ENCODE results near the gene MYG1. TPM values are rescaled to one million over a fixed set of nuclear protein-coding genes. Genes with fewer than 3 reads are reported as not detected.

The MYG1 gene
- total and polyA plus RNA-seq, 8 donors = 16.0 to 120 (median 31.9) TPM

- Histone ChIP-seq H3K9me3 (no peaks in the 10 kb centered on the region), H3K4me1 (peaks cover 43 to 82% (median 69%) of the 10 kb centered on the region in 4 donors), H3K36me3 (peaks cover 15 to 53% (median 47%) of the 10 kb centered on the region in 4 donors), H3K4me3 (peak overlapping the region; percentile 73 to 99 (median 78)), H3K27ac (peak overlapping the region; percentile 67 to 89 (median 76)), H3K27me3 (no peaks in the 10 kb centered on the region)
- DNase-seq = peak in 1 of 2 donors; percentile 67
- 49 to 62% (median 53%) methylated on average over 5 of the region's 5 CpGs for WGBS, 5 donors
- intact Hi-C loops (cut with DNase I; ENCODE audit: low total_unique reads) = no loop called here
- TF ChIP-seq EP300 (IDR thresholded peaks at IDR 0.05) = no peak
- TF ChIP-seq CTCF (IDR thresholded peaks at IDR 0.05) = no peak
Measured at GRCh38 chr12:53299101-53299453, 418 bp upstream of the MYG1 start.

GRCh38 chr12:53300187-53300586, 692 bp downstream of the MYG1 start:
- peak overlapping the region; percentile 67 to 89 (median 76) for H3K27ac ChIP-seq
- H3K4me1 ChIP-seq = peaks cover 43 to 75% (median 61%) of the 10 kb centered on the region in 4 donors
- H3K9me3 ChIP-seq = no peaks in the 10 kb centered on the region
- intact Hi-C loops (cut with DNase I; ENCODE audit: low total_unique reads) = no loop called here
- peaks cover 16 to 62% (median 55%) of the 10 kb centered on the region in 4 donors for H3K36me3 ChIP-seq
- DNase-seq = no peak
- H3K4me3 ChIP-seq = peak overlapping the region; percentile 73 to 99 (median 78)
- no peaks in the 10 kb centered on the region for H3K27me3 ChIP-seq
- no peak for TF ChIP-seq POLR2A (IDR thresholded peaks at IDR 0.05)
- no peak for TF ChIP-seq EP300 (IDR thresholded peaks at IDR 0.05)
- no peak for TF ChIP-seq POLR2AphosphoS5 (IDR thresholded peaks at IDR 0.05)
- no peak for TF ChIP-seq CTCF (IDR thresholded peaks at IDR 0.05)
- 0 to 3% (median 1%) methylated on average over 12 of the region's 12 CpGs for WGBS, 5 donors

GRCh38 chr12:53302903-53303302, 3.4 kb downstream of the MYG1 start:
- no peak overlapping the region for H3K27ac ChIP-seq
- no peak for DNase-seq
- TF ChIP-seq POLR2AphosphoS5 (IDR thresholded peaks at IDR 0.05) (no peak), CTCF (IDR thresholded peaks at IDR 0.05) (no peak), EP300 (IDR thresholded peaks at IDR 0.05) (no peak), POLR2A (IDR thresholded peaks at IDR 0.05) (no peak)
- WGBS, 5 donors = 87 to 94% (median 89%) methylated on average over 3 to 5 of the region's 5 CpGs
- no peak overlapping the region for H3K4me3 ChIP-seq
- peaks cover 43 to 78% (median 74%) of the 10 kb centered on the region in 4 donors for H3K36me3 ChIP-seq
- peaks cover 30 to 53% (median 42%) of the 10 kb centered on the region in 4 donors for H3K4me1 ChIP-seq
- no peaks in the 10 kb centered on the region for H3K27me3 ChIP-seq
- intact Hi-C loops (cut with DNase I; ENCODE audit: low total_unique reads) = no loop called here
- no peaks in the 10 kb centered on the region for H3K9me3 ChIP-seq

- H3K9me3 ChIP-seq = no peaks in the 10 kb centered on the region
- no peak for DNase-seq
- peaks cover 7 to 18% (median 14%) of the 10 kb centered on the region in 4 donors for H3K4me1 ChIP-seq
- H3K4me3 ChIP-seq = no peak overlapping the region
- H3K36me3 ChIP-seq = peaks cover 56 to 98% (median 96%) of the 10 kb centered on the region in 4 donors
- WGBS, 5 donors = 93 to 97% (median 95%) methylated on average over 10 of the region's 10 CpGs
- intact Hi-C loops (cut with DNase I; ENCODE audit: low total_unique reads) = no loop called here
- no peaks in the 10 kb centered on the region for H3K27me3 ChIP-seq
- TF ChIP-seq POLR2AphosphoS5 (IDR thresholded peaks at IDR 0.05) (no peak), CTCF (IDR thresholded peaks at IDR 0.05) (no peak), EP300 (IDR thresholded peaks at IDR 0.05) (no peak), POLR2A (IDR thresholded peaks at IDR 0.05) (no peak)
- H3K27ac ChIP-seq = no peak overlapping the region
Measured at GRCh38 chr12:53306826-53307225, 7.3 kb downstream of the MYG1 start.
